ENCODE measurements around the gene RFC2.
"Not testable (repeated sequence)": the region's sequence is repeated elsewhere in the genome, so short reads cannot be mapped to it uniquely, and the experiment has no call there.

The RFC2 gene

DNA sequence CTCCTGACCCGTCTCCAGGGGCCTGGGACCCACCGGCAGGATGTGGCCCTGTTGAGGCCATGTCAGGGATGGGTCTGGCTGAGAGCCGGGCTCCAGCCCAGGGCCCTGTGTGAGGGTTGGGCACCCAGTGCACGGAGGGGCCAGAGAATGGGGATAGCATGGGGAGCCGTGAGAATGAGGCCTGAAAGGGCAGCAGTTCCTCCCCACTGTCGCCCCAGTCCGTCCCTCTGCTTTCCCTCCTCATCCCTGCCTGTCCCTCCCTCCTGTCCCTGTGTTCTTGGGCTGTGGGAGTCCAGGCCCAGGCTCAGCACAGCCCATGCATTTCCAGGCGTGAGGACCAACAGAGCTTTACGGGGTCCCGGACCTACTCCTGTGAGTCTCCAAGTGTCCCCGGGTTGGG, 34.8 kb downstream of the RFC2 start:
- Histone ChIP-seq H3K4me3 (ENCODE audit: insufficient read depth, low read depth, low read length, poor library complexity, severe bottlenecking) (no peak overlapping the region), H3K27ac (ENCODE audit: insufficient read depth, low read length, poor library complexity, severe bottlenecking) (no peak overlapping the region), H3K27me3 (replicated peaks; ENCODE audit: control insufficient read depth, insufficient read depth, low read length, poor library complexity, severe bottlenecking) (no peaks in the 10 kb centered on the region), H3K36me3 (ENCODE audit: control insufficient read depth, insufficient read depth, low read length) (no peaks in the 10 kb centered on the region), H3K4me1 (ENCODE audit: control insufficient read depth, insufficient read depth, low read length, poor library complexity, severe bottlenecking) (peaks cover 9% of the 10 kb centered on the region), H3K9me3 (ENCODE audit: control insufficient read depth, low read length) (no peaks in the 10 kb centered on the region)
- DNase-seq = no peak

- no peaks in the 10 kb centered on the region for H3K9me3 ChIP-seq (ENCODE audit: control insufficient read depth, low read length)
- no peaks in the 10 kb centered on the region for H3K36me3 ChIP-seq (ENCODE audit: control insufficient read depth, insufficient read depth, low read length)
- H3K27ac ChIP-seq (ENCODE audit: insufficient read depth, low read length, poor library complexity, severe bottlenecking) = no peak overlapping the region
- no peak overlapping the region for H3K4me3 ChIP-seq (ENCODE audit: insufficient read depth, low read depth, low read length, poor library complexity, severe bottlenecking)
- DNase-seq = no peak
- H3K4me1 ChIP-seq (ENCODE audit: control insufficient read depth, insufficient read depth, low read length, poor library complexity, severe bottlenecking) = peaks cover 9% of the 10 kb centered on the region
- no peaks in the 10 kb centered on the region for H3K27me3 ChIP-seq (replicated peaks; ENCODE audit: control insufficient read depth, insufficient read depth, low read length, poor library complexity, severe bottlenecking)
These were observed 35.9 kb downstream of the RFC2 start for GRCh38 chr7:74218343-74218698.

DNA sequence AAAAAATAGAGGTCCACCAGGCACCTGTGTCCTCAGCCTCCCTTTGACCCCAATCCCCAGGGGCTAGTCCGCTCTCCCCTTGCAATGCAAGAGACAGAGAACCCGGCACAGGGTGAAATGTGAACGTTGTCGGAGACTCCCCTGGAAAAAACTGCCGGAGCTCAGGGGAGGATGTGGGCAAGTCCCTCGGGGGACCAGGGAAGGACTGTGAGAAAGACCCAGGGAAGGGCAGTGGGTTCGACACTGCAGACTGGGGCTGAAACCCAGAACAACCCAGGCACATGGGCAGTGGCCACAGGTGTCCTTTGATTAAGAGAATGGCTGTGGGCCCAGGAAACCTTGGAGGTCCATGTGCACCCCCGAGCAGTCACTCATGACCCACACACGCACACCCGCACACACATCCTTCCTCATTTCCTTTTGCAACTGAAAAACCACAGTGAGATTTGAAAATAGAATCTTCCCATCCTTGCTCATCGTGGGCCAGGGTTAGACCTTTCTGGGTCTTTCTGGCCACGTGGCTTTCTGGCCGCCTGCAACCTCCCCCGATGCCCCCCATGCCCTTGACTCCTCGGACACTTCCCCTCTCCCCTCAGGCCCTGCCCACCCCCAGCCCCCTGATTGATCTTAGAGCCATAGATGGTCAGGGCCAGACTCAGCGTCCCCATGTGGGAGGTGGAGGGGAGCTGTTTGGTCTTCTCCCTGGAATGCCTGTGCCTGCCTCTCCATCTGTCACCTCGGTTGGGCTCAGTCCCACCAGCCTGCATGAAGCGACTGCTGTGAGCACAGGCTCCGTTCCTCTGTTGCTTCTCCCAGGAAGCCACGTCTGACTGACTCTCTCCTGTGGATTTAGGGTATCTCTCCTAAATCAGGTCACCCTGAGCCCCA, 36.5 kb downstream of the RFC2 start:
- Histone ChIP-seq H3K27ac (ENCODE audit: insufficient read depth, low read length, poor library complexity, severe bottlenecking) (no peak overlapping the region), H3K27me3 (replicated peaks; ENCODE audit: control insufficient read depth, insufficient read depth, low read length, poor library complexity, severe bottlenecking) (no peaks in the 10 kb centered on the region), H3K9me3 (ENCODE audit: control insufficient read depth, low read length) (no peaks in the 10 kb centered on the region), H3K4me1 (ENCODE audit: control insufficient read depth, insufficient read depth, low read length, poor library complexity, severe bottlenecking) (peaks cover 9% of the 10 kb centered on the region), H3K4me3 (ENCODE audit: insufficient read depth, low read depth, low read length, poor library complexity, severe bottlenecking) (no peak overlapping the region), H3K36me3 (ENCODE audit: control insufficient read depth, insufficient read depth, low read length) (no peaks in the 10 kb centered on the region)
- no peak for DNase-seq

DNA sequence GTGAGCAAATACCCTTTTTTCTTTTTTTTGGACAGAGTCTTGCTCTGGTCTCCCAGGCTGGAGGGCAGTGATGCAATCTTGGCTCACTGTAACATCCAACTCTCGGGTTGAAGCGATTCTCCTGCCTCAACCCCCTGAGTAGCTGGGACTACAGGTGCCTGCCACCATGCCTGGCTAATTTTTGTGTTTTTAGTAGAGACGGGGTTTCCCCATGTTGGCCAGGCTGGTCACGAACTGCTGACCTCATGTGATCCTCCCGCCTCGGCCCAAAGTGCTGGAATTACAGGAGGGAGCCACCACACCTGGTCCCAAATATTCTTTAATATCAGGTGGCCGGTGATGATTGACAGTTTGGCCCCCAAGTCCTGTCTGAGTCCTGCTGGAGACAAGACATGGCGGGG, 37.8 kb downstream of the RFC2 start:
- DNase-seq = no peak
- Histone ChIP-seq H3K9me3 (ENCODE audit: control insufficient read depth, low read length) (no peaks in the 10 kb centered on the region), H3K27ac (ENCODE audit: insufficient read depth, low read length, poor library complexity, severe bottlenecking) (no peak overlapping the region), H3K4me1 (ENCODE audit: control insufficient read depth, insufficient read depth, low read length, poor library complexity, severe bottlenecking) (peaks cover 9% of the 10 kb centered on the region), H3K36me3 (ENCODE audit: control insufficient read depth, insufficient read depth, low read length) (no peaks in the 10 kb centered on the region), H3K27me3 (replicated peaks; ENCODE audit: control insufficient read depth, insufficient read depth, low read length, poor library complexity, severe bottlenecking) (no peaks in the 10 kb centered on the region), H3K4me3 (ENCODE audit: insufficient read depth, low read depth, low read length, poor library complexity, severe bottlenecking) (no peak overlapping the region)

- no peaks in the 10 kb centered on the region for H3K36me3 ChIP-seq (ENCODE audit: control insufficient read depth, insufficient read depth, low read length)
- no peaks in the 10 kb centered on the region for H3K27me3 ChIP-seq (replicated peaks; ENCODE audit: control insufficient read depth, insufficient read depth, low read length, poor library complexity, severe bottlenecking)
- H3K27ac ChIP-seq (ENCODE audit: insufficient read depth, low read length, poor library complexity, severe bottlenecking) = no peak overlapping the region
- no peaks in the 10 kb centered on the region for H3K9me3 ChIP-seq (ENCODE audit: control insufficient read depth, low read length)
- peaks cover 9% of the 10 kb centered on the region for H3K4me1 ChIP-seq (ENCODE audit: control insufficient read depth, insufficient read depth, low read length, poor library complexity, severe bottlenecking)
- H3K4me3 ChIP-seq (ENCODE audit: insufficient read depth, low read depth, low read length, poor library complexity, severe bottlenecking) = no peak overlapping the region
- no peak for DNase-seq
These were observed 38.3 kb downstream of the RFC2 start for GRCh38 chr7:74215921-74216320.

- no peak for DNase-seq
- no peaks in the 10 kb centered on the region for H3K9me3 ChIP-seq (ENCODE audit: control insufficient read depth, low read length)
- H3K4me1 ChIP-seq (ENCODE audit: control insufficient read depth, insufficient read depth, low read length, poor library complexity, severe bottlenecking) = peaks cover 12% of the 10 kb centered on the region
- H3K27ac ChIP-seq (ENCODE audit: insufficient read depth, low read length, poor library complexity, severe bottlenecking) = no peak overlapping the region
- H3K27me3 ChIP-seq (replicated peaks; ENCODE audit: control insufficient read depth, insufficient read depth, low read length, poor library complexity, severe bottlenecking) = no peaks in the 10 kb centered on the region
- H3K36me3 ChIP-seq (ENCODE audit: control insufficient read depth, insufficient read depth, low read length) = no peaks in the 10 kb centered on the region
- H3K4me3 ChIP-seq (ENCODE audit: insufficient read depth, low read depth, low read length, poor library complexity, severe bottlenecking) = no peak overlapping the region
These were observed 39.2 kb downstream of the RFC2 start for GRCh38 chr7:74214816-74215630.

GRCh38 chr7:74212661-74213060, 41.5 kb downstream of the RFC2 start:
- Histone ChIP-seq H3K27me3 (replicated peaks; ENCODE audit: control insufficient read depth, insufficient read depth, low read length, poor library complexity, severe bottlenecking) (no peaks in the 10 kb centered on the region), H3K36me3 (ENCODE audit: control insufficient read depth, insufficient read depth, low read length) (no peaks in the 10 kb centered on the region), H3K9me3 (ENCODE audit: control insufficient read depth, low read length) (no peaks in the 10 kb centered on the region), H3K4me1 (ENCODE audit: control insufficient read depth, insufficient read depth, low read length, poor library complexity, severe bottlenecking) (peaks cover 11% of the 10 kb centered on the region), H3K27ac (ENCODE audit: insufficient read depth, low read length, poor library complexity, severe bottlenecking) (no peak overlapping the region), H3K4me3 (ENCODE audit: insufficient read depth, low read depth, low read length, poor library complexity, severe bottlenecking) (no peak overlapping the region)
- DNase-seq = no peak

GRCh38 chr7:74208241-74208640, 46.0 kb downstream of the RFC2 start:
- not testable (repeated sequence) for H3K36me3 ChIP-seq (ENCODE audit: control insufficient read depth, insufficient read depth, low read length); H3K27me3 ChIP-seq (replicated peaks; ENCODE audit: control insufficient read depth, insufficient read depth, low read length, poor library complexity, severe bottlenecking); H3K4me1 ChIP-seq (ENCODE audit: control insufficient read depth, insufficient read depth, low read length, poor library complexity, severe bottlenecking); H3K9me3 ChIP-seq (ENCODE audit: control insufficient read depth, low read length); H3K4me3 ChIP-seq (ENCODE audit: insufficient read depth, low read depth, low read length, poor library complexity, severe bottlenecking); H3K27ac ChIP-seq (ENCODE audit: insufficient read depth, low read length, poor library complexity, severe bottlenecking); DNase-seq

DNA sequence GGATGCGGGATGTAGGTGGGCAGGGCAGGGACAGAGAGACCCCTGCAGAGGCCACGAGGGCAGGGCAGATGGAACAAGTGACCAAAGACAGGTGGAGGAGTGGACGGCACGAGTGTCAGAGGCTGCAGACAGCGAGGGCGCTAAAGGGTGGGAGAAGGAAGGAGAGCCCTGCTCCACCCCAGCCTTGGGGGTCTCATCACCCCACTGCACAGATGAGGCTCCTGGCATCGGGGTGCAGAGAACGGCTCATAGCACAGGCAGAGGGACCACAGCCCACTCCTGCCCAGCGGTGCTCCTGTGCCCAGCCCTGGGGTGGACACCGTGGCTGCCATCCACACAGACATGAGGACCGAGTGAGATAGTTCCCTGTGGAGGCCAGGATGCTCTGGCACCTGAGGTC, 46.6 kb downstream of the RFC2 start:
- Histone ChIP-seq H3K27ac (ENCODE audit: insufficient read depth, low read length, poor library complexity, severe bottlenecking) (no peak overlapping the region), H3K9me3 (ENCODE audit: control insufficient read depth, low read length) (no peaks in the 10 kb centered on the region), H3K27me3 (replicated peaks; ENCODE audit: control insufficient read depth, insufficient read depth, low read length, poor library complexity, severe bottlenecking) (no peaks in the 10 kb centered on the region), H3K4me1 (ENCODE audit: control insufficient read depth, insufficient read depth, low read length, poor library complexity, severe bottlenecking) (peaks cover 7% of the 10 kb centered on the region), H3K36me3 (ENCODE audit: control insufficient read depth, insufficient read depth, low read length) (no peaks in the 10 kb centered on the region), H3K4me3 (ENCODE audit: insufficient read depth, low read depth, low read length, poor library complexity, severe bottlenecking) (no peak overlapping the region)
- no peak for DNase-seq

GRCh38 chr7:74206589-74207120, 47.5 kb downstream of the RFC2 start:
- Histone ChIP-seq H3K4me3 (ENCODE audit: insufficient read depth, low read depth, low read length, poor library complexity, severe bottlenecking) (peak overlapping the region; percentile 45), H3K9me3 (ENCODE audit: control insufficient read depth, low read length) (no peaks in the 10 kb centered on the region), H3K27ac (ENCODE audit: insufficient read depth, low read length, poor library complexity, severe bottlenecking) (no peak overlapping the region), H3K36me3 (ENCODE audit: control insufficient read depth, insufficient read depth, low read length) (no peaks in the 10 kb centered on the region), H3K27me3 (replicated peaks; ENCODE audit: control insufficient read depth, insufficient read depth, low read length, poor library complexity, severe bottlenecking) (no peaks in the 10 kb centered on the region), H3K4me1 (ENCODE audit: control insufficient read depth, insufficient read depth, low read length, poor library complexity, severe bottlenecking) (peaks cover 7% of the 10 kb centered on the region)
- DNase-seq = peak; percentile 50 to 68 (median 58)

Measured in effector memory CD4-positive, alpha-beta T cell (primary cell).